HPDE6-E6E7 (cell line): ENCODE data around the gene SPAG17.
"Not testable (repeated sequence)": the region's sequence is repeated elsewhere in the genome, so short reads cannot be mapped to it uniquely, and the experiment has no call there.

Experiments
- DNase-seq: peaks from one replicate; pipeline ENCODE4 v3.0.0; 2011; ENCODE audit warnings: missing footprints; ENCODE audit errors: extremely low spot score

The SPAG17 gene

GRCh38 chr1:117976381-117976780, 208.6 kb downstream of the SPAG17 start:
- no peak for DNase-seq

- DNase-seq = no peak
These were observed 213.3 kb downstream of the SPAG17 start for GRCh38 chr1:117971777-117972176.

GRCh38 chr1:117970252-117970651, 214.8 kb downstream of the SPAG17 start:
- DNase-seq = no peak

- peak; percentile 10 for DNase-seq
These were observed 217.1 kb downstream of the SPAG17 start for GRCh38 chr1:117967881-117968280.

- peak; percentile 12 for DNase-seq
These were observed 217.6 kb downstream of the SPAG17 start for GRCh38 chr1:117967477-117967876.

DNA sequence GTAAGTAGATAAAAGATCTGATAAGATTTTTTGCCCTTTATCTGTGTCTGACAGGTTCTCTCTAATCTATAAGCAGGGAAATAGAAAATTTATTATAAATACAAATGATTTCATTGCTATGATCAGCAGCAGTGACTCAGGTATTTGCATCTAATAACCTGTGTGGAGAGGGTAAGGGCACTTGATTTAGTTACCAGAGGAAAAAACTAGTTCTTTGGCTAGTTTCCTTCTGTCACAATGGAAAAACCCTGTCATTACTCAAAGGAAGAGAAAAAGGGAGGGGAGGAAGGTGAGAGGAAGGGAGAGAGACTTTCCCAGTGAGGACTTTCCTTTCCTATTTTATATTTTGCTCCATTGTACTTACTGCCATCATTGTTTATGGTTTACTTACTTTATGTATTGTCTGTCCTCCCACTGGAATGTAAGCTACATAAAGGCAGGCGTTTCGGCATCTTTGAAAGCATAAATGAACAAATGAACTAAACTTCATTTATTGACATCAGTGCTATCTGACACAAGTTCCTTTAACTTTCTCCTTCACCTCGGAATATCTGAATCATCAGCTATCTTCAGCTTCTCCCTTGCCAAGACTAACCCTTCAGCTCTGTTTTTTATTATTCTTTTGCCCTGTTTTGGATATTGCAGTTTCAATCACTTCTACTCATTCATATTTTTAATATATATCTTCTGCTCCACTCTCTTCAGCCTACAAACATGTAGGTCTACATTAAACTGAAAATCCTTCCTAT, 220.6 kb downstream of the SPAG17 start:
- no peak for DNase-seq

- no peak for DNase-seq
These were observed 225.7 kb downstream of the SPAG17 start for GRCh38 chr1:117959364-117959763.

DNA sequence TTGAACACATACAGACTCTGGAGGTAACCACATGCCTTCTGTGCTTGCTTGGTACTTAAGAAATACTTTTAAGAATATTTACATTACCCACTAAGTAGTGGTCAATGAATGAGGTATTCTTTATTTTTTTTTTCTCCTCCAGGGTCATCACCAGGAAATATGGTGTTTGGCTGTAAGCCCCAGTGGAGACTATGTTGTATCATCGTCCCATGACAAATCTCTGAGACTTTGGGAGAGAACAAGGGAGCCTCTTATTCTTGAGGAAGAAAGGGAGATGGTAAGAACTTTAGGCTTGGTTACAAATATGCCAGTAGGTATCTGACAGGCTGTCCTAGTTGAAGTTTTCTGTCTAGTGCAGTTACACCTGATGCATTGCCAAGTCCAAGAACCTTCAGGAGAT, 232.6 kb downstream of the SPAG17 start:
- DNase-seq = no peak

DNA sequence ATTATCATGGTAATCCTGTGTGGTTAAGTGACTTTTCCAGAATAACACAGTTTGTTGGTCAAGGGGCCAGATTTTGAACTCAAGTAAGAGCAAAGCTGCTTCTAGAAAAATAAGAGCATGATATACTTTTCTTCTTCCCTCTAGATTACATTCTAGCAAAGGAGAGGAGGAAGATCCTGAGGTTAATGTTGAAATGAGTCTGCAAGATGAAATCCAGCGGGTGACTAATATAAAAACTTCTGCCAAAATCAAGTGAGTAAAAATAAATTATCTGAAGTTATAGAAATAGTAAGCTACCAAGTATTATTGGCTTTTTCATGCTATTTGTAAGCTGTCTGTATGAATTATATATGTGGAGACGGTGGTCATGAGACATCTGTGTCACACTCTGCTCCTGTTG, 242.7 kb downstream of the SPAG17 start:
- no peak for DNase-seq

GRCh38 chr1:117933769-117934168, 251.3 kb downstream of the SPAG17 start:
- DNase-seq = no peak

- no peak for DNase-seq
These were observed 252.5 kb downstream of the SPAG17 start for GRCh38 chr1:117932576-117932975.

DNA sequence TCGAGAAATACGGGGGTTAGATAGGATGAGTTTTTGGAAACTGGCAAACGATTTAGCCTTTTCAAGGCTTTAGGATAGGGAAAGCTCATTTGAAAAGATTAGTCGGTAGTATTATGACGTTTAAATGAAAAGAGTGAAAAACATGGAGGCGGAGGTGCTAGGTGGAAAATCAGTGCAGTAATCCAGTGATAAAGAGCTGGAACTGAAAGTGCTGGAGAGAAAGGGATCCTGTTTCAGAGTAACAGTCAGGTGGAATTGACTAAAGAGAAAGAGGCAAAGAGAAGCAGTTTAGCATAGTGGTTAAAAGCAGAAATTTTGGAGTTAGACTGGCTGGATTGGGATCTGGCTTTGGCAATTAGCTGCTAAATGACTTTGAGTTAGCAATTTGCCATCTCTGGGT, 254.5 kb downstream of the SPAG17 start:
- peak; percentile 7 for DNase-seq

DNA sequence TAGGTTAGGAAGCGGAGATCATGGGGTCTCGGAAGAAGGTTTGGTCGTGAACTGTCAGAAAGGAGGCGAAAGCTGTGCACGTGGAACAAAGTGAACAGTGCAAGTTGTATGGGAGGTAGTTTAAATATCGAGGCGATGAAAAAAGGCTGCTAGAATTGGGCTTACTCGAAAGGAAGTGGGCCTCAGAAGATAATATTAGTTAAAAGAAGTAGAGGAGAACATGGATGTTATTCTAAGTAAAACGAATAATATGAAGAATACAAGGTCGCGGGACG, 254.9 kb downstream of the SPAG17 start:
- no peak for DNase-seq

- DNase-seq = peak; percentile 91
These were observed 255.5 kb downstream of the SPAG17 start, which contains the start of the genes GDAP2 and WDR3 for GRCh38 chr1:117929343-117930172. Gene GDAP2 (minus strand): TSS chr1:117929621. CDS start chr1:117920357, 9,264 bp downstream. Gene WDR3 (plus strand): TSS chr1:117929739. CDS start chr1:117933320, 3,581 bp downstream.

DNA sequence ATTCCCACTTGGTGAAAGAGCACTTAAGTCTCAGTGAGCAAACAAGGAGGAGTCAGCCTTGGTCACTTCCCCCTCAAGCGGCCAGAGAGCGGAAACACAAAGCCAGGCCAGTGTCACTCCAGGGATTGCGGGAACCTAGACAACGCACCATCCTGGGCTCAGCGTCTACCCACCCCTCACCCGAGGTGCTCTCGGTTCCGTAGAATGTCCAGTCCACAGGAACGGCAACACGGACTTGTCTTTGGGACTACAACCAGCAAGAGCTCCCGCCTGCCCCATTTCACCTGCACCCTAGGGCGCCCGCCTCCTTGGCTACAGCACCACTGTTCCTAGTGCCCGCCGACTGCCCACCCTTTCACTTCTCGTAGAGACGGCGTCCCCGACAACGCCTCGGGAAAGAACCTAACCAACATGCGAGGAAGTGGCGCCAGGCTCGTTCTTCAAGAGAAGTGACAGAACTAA, 256.1 kb downstream of the SPAG17 start:
- peak; percentile 15 for DNase-seq

GRCh38 chr1:117925981-117926380, 259.0 kb downstream of the SPAG17 start:
- DNase-seq = no peak

GRCh38 chr1:117922717-117923116, 262.3 kb downstream of the SPAG17 start:
- not testable (repeated sequence) for DNase-seq

DNA sequence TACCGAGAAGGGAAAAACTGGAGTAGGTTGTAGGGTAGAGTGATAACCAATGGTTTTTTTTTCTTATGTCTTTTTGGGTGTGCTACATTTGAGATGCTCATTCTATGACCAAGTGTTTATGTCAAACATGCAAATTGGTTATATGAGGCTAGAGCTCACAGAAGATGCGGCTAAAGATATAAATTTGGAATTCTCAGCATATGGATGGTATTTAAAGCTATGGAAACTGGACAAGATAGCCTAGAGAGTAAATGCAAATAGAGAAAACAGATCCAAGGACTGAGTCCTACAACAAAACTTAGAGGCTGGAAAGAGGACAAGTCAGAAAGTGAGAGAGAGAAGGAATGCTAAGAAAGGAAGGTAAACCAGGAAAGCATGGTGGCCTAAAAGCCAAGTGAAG, 263.0 kb downstream of the SPAG17 start:
- DNase-seq = no peak

GRCh38 chr1:117919376-117919775, 265.7 kb downstream of the SPAG17 start:
- no peak for DNase-seq

DNA sequence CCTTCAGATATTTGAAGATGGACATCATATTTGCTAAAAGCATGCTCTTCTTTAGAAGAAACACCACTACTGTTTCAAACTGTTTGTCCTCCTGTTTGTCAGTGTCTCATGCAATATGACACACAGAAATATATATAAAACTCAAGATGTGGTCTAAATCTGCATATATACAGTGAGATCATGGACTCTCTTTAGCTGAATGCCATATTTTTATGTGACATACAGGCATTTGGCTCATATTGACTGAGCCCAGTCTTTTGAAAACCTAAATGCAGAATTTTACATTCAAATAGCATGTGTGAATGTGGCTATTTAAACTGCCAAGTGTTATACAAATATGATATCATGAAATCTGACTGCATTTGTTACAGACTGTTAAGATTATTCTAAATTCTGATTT, 274.0 kb downstream of the SPAG17 start:
- DNase-seq = no peak

DNA sequence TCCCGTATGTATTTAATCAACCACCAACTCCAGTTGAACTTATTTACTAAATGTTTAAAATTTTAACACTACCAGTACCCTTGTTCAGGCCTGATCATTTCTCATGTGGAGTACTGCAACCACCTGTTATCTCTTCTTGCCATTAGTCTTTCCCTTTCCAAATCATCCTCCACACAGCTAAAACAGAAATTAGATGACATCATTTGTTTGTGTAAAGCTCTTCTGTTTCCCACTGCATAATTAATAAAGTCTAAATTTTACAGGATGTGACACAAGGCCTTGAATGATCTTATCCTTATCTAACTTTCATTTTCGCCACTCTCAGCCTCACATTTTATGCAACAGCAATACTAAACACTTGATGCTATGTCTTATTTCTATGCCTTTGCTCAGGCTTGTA, 280.0 kb downstream of the SPAG17 start:
- DNase-seq = no peak

GRCh38 chr1:117904485-117904884, 280.5 kb downstream of the SPAG17 start:
- DNase-seq = no peak
